Measurements from ENCODE around the gene JPH3.

JPH3 gene

DNA sequence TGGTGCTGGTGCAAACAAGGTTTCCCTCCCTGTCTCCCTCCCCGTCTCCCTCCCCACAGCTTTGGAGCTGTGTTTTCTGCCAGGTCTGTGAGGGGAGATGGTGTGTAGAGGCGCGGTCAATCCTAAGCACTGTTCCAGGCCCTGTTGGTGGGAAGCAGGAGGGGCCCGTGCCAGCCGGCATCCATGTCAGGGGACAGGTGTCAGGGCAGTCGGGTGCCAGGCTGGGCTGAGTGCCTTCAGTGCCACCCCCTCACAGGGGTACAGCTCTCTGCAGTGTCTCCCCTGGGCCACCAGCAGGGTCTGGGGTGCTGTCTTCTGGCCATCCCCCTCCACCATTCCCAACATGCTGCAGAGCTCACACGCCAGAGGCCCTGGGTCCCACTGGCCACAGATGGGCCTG lies 89.9 kb downstream of the JPH3 start:
- H3K4me3 ChIP-seq (ENCODE audit: low read depth, low read length) = no peak overlapping the region
- TF ChIP-seq, protein P1, sequence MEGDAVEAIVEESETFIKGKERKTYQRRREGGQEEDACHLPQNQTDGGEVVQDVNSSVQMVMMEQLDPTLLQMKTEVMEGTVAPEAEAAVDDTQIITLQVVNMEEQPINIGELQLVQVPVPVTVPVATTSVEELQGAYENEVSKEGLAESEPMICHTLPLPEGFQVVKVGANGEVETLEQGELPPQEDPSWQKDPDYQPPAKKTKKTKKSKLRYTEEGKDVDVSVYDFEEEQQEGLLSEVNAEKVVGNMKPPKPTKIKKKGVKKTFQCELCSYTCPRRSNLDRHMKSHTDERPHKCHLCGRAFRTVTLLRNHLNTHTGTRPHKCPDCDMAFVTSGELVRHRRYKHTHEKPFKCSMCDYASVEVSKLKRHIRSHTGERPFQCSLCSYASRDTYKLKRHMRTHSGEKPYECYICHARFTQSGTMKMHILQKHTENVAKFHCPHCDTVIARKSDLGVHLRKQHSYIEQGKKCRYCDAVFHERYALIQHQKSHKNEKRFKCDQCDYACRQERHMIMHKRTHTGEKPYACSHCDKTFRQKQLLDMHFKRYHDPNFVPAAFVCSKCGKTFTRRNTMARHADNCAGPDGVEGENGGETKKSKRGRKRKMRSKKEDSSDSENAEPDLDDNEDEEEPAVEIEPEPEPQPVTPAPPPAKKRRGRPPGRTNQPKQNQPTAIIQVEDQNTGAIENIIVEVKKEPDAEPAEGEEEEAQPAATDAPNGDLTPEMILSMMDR (IDR thresholded peaks at IDR 0.05; ENCODE audit: low read depth, low read length) = no peak

DNA sequence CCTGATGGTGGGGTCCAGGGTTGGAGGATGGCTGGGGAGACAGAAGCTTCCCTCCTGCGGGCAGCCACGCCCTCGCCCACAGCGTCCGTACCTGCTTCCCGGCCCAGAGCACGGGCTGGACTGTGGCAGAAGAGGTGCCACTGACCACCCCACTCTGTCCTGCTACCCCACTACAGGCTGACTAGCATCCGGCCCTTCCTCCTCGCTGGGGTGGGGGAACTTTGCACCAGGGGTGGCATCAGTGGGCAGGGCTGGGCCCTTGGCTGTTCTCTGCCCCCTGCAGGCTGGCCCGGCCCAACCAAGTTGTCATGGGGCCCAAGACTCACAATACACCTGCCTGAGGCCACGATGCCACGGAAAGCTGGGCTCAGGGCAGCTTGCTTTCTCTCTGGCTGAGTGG lies 90.4 kb downstream of the JPH3 start:
- no peak overlapping the region for H3K4me3 ChIP-seq (ENCODE audit: low read depth, low read length)

DNA sequence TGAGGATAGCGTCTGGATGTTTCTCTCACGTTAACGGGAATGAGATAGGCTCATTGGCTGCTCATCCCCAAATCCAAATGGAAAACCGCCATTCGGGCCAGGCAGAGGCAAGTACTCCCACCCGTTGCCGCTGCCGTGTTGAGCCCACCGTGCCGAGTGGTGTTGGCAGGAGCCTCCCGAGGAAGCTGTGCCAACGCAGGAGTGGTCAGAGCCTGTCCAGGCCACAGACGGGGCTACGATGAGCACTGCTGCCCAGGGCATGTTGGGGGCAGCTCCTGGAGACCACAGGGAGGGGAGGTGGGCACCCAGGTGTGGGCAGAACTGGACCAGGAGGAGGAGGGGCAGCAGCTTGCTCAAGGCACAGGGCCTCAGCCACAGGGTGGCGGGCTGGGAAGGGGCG lies 91.5 kb downstream of the JPH3 start:
- TF ChIP-seq, protein P1 (IDR thresholded peaks at IDR 0.05; ENCODE audit: low read depth, low read length) = no peak

More for the DNA sequence above, 90.4 kb downstream of the JPH3 start:
- TF ChIP-seq, protein P1 (IDR thresholded peaks at IDR 0.05; ENCODE audit: low read depth, low read length) = no peak

DNA sequence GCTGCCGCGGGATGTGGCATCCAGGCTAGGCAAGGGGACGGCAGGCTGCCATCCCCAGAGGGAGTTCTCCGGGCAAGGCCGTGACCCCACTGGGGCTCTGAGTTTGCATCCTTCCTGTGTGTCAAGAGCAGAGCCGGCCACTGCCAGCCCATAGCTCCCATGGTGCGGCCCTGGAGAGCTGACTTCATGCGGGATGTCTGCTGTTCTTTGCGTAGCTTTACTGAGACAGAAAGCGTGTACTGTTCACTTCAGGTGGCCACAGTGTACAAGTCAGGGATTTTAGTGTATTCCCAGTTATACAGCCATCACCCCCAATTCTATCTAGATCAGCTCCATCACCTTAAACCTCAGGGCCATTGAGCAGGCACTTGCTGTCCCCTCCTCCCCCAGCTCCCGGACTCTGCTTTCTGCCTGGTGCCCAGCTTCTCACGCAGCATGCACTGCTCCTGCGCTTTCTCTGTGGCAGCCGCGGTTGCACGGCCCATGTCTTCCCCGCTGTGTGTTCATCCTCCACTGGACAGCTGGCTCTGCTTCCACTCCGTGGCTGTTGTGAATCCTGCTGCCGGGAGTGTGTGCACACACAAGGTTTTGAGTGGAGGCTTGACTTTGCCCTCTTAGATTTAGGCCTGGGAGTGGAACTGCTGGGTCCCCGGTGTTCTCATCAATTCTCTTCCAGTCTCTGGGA lies 92.3 kb downstream of the JPH3 start:
- no peak overlapping the region for H3K4me3 ChIP-seq (ENCODE audit: low read depth, low read length)
- TF ChIP-seq, protein P1 (IDR thresholded peaks at IDR 0.05; ENCODE audit: low read depth, low read length) = no peak

More for the DNA sequence above, 91.5 kb downstream of the JPH3 start:
- no peak overlapping the region for H3K4me3 ChIP-seq (ENCODE audit: low read depth, low read length)

DNA sequence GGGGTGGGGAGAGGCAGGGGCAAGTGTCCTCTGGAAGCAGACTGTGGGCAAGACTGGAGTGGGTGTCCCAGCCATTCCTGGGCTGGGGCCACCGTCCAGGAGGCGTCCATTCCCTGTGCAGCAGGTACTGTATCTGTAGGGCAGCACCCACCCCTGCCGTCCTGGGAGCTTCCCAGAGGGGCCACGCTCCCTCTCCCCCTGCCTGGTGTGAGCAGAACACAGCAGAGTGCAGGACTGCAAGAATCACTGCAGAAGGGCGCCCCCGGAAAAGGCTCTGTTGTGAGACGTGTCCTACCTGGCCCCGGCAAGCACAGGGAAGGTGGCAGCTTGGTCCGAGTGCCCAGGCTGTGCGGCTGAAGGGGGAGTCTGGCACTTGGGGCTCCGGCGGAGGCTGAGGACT lies 93.2 kb downstream of the JPH3 start:
- H3K4me3 ChIP-seq (ENCODE audit: low read depth, low read length) = no peak overlapping the region
- TF ChIP-seq, protein P1 (IDR thresholded peaks at IDR 0.05; ENCODE audit: low read depth, low read length) = no peak

DNA sequence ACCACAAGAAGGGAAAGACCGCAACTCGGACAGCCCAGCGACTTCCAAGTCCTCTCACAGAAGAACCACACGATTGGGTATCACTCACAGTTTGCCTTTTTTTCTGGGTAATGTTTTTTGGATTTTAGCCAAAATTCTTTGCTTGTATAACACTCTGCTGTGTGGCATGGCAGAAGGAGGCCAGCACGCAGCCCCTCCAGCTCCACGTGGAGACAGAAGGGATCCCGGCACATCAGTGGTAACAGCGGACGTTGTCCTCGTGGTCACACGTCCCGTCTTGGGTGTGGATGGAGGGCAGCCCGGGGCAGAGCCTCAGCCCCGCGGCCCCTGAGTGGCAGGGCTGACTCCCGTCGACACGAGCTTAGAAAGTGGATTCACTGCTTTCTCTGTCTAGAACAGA lies 94.4 kb downstream of the JPH3 start:
- no peak overlapping the region for H3K4me3 ChIP-seq (ENCODE audit: low read depth, low read length)
- TF ChIP-seq, protein P1 (IDR thresholded peaks at IDR 0.05; ENCODE audit: low read depth, low read length) = no peak

DNA sequence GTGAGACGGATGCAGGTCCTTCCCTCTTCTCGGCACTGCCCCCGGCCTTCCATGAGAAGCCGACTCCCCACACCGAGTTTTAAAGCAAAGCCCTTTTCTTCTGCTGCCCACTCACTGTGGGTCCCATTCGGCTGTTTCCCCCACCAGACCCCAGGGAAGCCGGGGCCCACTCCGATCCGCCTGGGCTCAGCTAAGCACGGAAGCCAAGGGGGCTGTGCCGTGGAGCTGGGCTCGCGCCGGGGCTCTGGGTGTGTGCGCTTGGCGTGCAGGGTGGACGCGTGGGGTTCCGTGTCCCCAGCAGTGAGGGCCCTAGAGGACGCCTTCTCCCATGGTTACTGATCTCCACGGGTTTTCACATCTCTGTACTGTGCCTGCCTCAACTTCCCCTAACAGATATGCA lies 94.9 kb downstream of the JPH3 start:
- no peak overlapping the region for H3K4me3 ChIP-seq (ENCODE audit: low read depth, low read length)
- TF ChIP-seq, protein P1 (IDR thresholded peaks at IDR 0.05; ENCODE audit: low read depth, low read length) = no peak
